ENCODE measurements around the gene RBP3. TPM values are rescaled to one million over a fixed set of nuclear protein-coding genes. Genes with fewer than 3 reads are reported as not detected.

RBP3 gene
- total RNA-seq, 1 donor from 2014 or later, result not detected

DNA sequence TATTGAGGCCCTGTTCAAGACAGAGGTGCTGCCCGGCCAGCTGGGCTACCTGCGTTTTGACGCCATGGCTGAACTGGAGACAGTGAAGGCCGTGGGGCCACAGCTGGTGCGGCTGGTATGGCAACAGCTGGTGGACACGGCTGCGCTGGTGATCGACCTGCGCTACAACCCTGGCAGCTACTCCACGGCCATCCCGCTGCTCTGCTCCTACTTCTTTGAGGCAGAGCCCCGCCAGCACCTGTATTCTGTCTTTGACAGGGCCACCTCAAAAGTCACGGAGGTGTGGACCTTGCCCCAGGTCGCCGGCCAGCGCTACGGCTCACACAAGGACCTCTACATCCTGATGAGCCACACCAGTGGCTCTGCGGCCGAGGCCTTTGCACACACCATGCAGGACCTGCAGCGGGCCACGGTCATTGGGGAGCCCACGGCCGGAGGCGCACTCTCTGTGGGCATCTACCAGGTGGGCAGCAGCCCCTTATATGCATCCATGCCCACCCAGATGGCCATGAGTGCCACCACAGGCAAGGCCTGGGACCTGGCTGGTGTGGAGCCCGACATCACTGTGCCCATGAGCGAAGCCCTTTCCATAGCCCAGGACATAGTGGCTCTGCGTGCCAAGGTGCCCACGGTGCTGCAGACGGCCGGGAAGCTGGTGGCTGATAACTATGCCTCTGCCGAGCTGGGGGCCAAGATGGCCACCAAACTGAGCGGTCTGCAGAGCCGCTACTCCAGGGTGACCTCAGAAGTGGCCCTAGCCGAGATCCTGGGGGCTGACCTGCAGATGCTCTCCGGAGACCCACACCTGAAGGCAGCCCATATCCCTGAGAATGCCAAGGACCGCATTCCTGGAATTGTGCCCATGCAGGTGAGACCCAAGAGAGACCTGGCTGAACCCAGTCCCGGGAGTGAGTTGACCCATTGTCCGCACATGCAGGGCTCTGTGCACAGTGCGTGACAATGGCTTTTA is 2.8 kb downstream of the RBP3 start:
- Histone ChIP-seq H3K79me2 (ENCODE audit: low read depth) (no peaks in the 10 kb centered on the region), H4K20me1 (ENCODE audit: low read depth) (no peaks in the 10 kb centered on the region), H2AFZ (replicated peaks) (no peak overlapping the region), H3K27me3 (no peaks in the 10 kb centered on the region), H3K4me1 (no peaks in the 10 kb centered on the region), H3K9ac (no peak overlapping the region), H3K4me3 (no peak overlapping the region), H3K9me3 (ENCODE audit: low read depth) (no peaks in the 10 kb centered on the region), H3F3A (ENCODE audit: low read depth) (no peaks in the 10 kb centered on the region), H3K36me3 (no peaks in the 10 kb centered on the region), H3K4me2 (no peak overlapping the region), H3K27ac (no peak overlapping the region)
- Mint-ChIP-seq H3K27ac (no peak overlapping the region), H3K36me3 (no peaks in the 10 kb centered on the region), H3K27me3 (ENCODE audit: insufficient read depth, low read depth) (peaks cover 7% of the 10 kb centered on the region), H3K4me3 (no peak overlapping the region), H3K9me3 (no peaks in the 10 kb centered on the region), H3K4me1 (peaks cover 4% of the 10 kb centered on the region)
- TF ChIP-seq CTCF (IDR thresholded peaks at IDR 0.05) (no peak), EZH2 (IDR thresholded peaks at IDR 0.05) (no peak), EZH2phosphoT487 (IDR thresholded peaks at IDR 0.05) (no peak)
- no peak for DNase-seq (ENCODE audit: low spot score)

DNA sequence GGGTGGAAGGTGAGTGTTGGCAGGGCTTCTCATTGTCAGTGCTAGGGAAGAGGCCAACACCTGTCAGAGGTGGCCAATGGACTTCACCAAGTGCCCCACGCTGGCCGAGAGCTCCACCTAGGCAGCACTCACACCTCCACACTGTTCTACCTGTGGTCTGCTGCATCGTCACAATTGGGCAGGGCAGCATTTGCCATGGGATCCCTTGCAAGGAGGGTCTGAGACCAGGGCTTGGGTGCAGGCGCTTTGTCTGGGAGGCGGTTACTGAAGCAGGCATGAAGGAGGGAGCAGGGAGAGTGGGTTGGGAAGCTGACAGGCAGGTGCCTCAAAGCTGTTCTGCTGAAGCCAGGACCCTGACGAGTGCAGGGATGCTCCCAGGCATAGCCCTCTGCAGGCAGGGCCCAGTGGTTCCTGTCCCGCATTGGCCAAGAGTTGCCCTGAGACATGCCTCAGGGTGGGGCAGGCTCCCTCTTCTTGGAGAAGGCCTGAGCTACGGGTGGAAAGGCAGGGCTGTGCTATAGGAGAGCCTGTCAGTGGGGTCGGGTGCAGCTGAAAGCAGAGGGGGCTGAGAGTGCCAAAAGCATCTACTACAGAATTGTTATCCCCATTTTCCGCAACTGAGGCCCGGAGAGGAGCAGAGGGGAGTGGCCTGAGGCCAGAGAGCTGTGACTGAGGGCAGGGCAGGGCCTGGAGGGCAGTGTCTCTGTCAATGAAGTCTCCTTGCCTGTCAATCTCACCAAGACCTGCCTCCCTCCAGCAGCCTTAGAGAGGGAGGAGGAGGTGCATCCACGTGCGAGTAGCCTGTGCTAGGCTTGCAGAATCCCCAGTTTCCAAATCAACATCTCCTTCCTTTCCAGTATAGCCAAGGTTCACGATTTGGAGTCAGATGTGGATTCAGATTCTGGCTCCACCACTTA is 4.0 kb downstream of the RBP3 start:
- Mint-ChIP-seq H3K27me3 (ENCODE audit: insufficient read depth, low read depth) (peaks cover 6% of the 10 kb centered on the region), H3K4me1 (peaks cover 4% of the 10 kb centered on the region), H3K4me3 (no peak overlapping the region), H3K36me3 (no peaks in the 10 kb centered on the region), H3K27ac (no peak overlapping the region), H3K9me3 (no peaks in the 10 kb centered on the region)
- no peaks in the 10 kb centered on the region for H3K9me3 ChIP-seq (ENCODE audit: low read depth)
- H3K27me3 ChIP-seq, result no peaks in the 10 kb centered on the region
- H3K4me3 ChIP-seq, result no peak overlapping the region
- no peak overlapping the region for H3K9ac ChIP-seq
- DNase-seq (ENCODE audit: low spot score), result no peak
- H3K36me3 ChIP-seq, result no peaks in the 10 kb centered on the region
- no peaks in the 10 kb centered on the region for H4K20me1 ChIP-seq (ENCODE audit: low read depth)
- H3K4me1 ChIP-seq, result no peaks in the 10 kb centered on the region
- TF ChIP-seq EZH2 (IDR thresholded peaks at IDR 0.05) (no peak), CTCF (IDR thresholded peaks at IDR 0.05) (no peak), EZH2phosphoT487 (IDR thresholded peaks at IDR 0.05) (no peak)
- H3F3A ChIP-seq (ENCODE audit: low read depth), result no peaks in the 10 kb centered on the region
- no peak overlapping the region for H3K4me2 ChIP-seq
- H3K79me2 ChIP-seq (ENCODE audit: low read depth), result no peaks in the 10 kb centered on the region
- peak overlapping the region; percentile 10 for H2AFZ ChIP-seq (replicated peaks)
- no peak overlapping the region for H3K27ac ChIP-seq

DNA sequence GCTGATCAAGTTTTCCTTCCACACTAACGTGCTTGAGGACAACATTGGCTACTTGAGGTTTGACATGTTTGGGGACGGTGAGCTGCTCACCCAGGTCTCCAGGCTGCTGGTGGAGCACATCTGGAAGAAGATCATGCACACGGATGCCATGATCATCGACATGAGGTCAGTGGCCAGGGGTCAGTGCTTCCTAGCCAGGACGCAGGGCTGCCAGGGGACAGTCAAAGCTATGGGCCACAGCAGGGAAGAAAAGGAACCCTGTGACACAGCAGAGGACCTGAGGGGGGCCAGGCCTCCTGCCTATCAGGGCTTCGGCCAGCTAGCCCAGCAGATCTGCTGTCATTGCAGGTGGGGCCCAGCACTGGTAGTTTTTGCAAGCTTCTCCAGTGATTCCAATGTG is 5.2 kb downstream of the RBP3 start:
- Histone ChIP-seq H3K79me2 (ENCODE audit: low read depth) (no peaks in the 10 kb centered on the region), H3K9ac (no peak overlapping the region), H3K4me2 (no peak overlapping the region), H3F3A (ENCODE audit: low read depth) (no peaks in the 10 kb centered on the region), H3K27me3 (no peaks in the 10 kb centered on the region), H2AFZ (replicated peaks) (no peak overlapping the region), H3K4me3 (no peak overlapping the region), H3K27ac (no peak overlapping the region), H3K9me3 (ENCODE audit: low read depth) (no peaks in the 10 kb centered on the region), H3K4me1 (no peaks in the 10 kb centered on the region), H3K36me3 (no peaks in the 10 kb centered on the region), H4K20me1 (ENCODE audit: low read depth) (no peaks in the 10 kb centered on the region)
- Mint-ChIP-seq H3K36me3 (no peaks in the 10 kb centered on the region), H3K4me1 (no peaks in the 10 kb centered on the region), H3K4me3 (no peak overlapping the region), H3K27me3 (ENCODE audit: insufficient read depth, low read depth) (peaks cover 3% of the 10 kb centered on the region), H3K27ac (no peak overlapping the region), H3K9me3 (no peaks in the 10 kb centered on the region)
- DNase-seq (ENCODE audit: low spot score), result no peak
- TF ChIP-seq EZH2phosphoT487 (IDR thresholded peaks at IDR 0.05), result no peak
- no peak for TF ChIP-seq CTCF (IDR thresholded peaks at IDR 0.05)
- no peak for TF ChIP-seq EZH2 (IDR thresholded peaks at IDR 0.05)
